ENCODE data around the gene CDA. TPM values are rescaled to one million over a fixed set of nuclear protein-coding genes. Genes with fewer than 3 reads are reported as not detected.

The CDA gene
- total and polyA plus RNA-seq, 10 of the 15 experiments (the other 5 are each of a cell fraction or from before 2014, with no cell fraction given): not detected

DNA sequence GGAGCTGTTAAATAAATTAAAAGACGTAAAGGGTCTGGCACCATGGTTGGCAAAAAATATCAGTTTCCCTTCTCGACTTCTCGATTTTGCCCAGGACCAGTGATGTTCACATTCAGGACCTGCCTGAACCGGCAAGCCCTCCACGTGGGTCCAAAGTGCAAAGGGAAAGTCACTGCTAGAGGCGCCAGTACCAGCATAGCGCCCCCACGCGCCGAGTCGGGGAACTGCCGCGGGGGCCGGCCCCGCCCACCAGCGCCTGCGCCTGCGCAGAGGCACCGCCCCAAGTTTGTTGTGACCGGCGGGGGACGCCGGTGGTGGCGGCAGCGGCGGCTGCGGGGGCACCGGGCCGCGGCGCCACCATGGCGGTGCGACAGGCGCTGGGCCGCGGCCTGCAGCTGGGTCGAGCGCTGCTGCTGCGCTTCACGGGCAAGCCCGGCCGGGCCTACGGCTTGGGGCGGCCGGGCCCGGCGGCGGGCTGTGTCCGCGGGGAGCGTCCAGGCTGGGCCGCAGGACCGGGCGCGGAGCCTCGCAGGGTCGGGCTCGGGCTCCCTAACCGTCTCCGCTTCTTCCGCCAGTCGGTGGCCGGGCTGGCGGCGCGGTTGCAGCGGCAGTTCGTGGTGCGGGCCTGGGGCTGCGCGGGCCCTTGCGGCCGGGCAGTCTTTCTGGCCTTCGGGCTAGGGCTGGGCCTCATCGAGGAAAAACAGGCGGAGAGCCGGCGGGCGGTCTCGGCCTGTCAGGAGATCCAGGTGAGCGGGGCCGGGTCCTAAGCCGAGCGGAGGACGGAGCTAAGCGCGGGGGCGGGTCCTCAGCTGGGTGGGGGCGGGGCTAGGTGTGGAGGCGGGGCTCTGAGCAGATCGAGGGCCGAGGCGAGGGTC is 44.5 kb downstream of the CDA start, which contains the start of gene PINK1 (continued):
- TF ChIP-seq BRCA1 (IDR thresholded peaks at IDR 0.05; ENCODE audit: low read depth, low read length): no peak
- no peak for TF ChIP-seq CBX3 (IDR thresholded peaks at IDR 0.05; ENCODE audit: borderline replicate concordance, low read depth)
- TF ChIP-seq KLF5 (IDR thresholded peaks at IDR 0.05; ENCODE audit: partially characterized antibody): peak; percentile 55
- TF ChIP-seq MTA3 (IDR thresholded peaks at IDR 0.05; ENCODE audit: borderline replicate concordance, low read length): no peak
- no peak for TF ChIP-seq FOS (IDR thresholded peaks at IDR 0.05; ENCODE audit: borderline replicate concordance, extremely low read depth, insufficient read length)
- TF ChIP-seq CREM (IDR thresholded peaks at IDR 0.05; ENCODE audit: low read depth): no peak
- no peak for TF ChIP-seq NR2C2 (IDR thresholded peaks at IDR 0.05; ENCODE audit: borderline replicate concordance, control insufficient read depth, insufficient read length, low read depth)
- no peak for TF ChIP-seq SIN3A (IDR thresholded peaks at IDR 0.05; ENCODE audit: low read depth, low read length)
- TF ChIP-seq, protein P1, sequence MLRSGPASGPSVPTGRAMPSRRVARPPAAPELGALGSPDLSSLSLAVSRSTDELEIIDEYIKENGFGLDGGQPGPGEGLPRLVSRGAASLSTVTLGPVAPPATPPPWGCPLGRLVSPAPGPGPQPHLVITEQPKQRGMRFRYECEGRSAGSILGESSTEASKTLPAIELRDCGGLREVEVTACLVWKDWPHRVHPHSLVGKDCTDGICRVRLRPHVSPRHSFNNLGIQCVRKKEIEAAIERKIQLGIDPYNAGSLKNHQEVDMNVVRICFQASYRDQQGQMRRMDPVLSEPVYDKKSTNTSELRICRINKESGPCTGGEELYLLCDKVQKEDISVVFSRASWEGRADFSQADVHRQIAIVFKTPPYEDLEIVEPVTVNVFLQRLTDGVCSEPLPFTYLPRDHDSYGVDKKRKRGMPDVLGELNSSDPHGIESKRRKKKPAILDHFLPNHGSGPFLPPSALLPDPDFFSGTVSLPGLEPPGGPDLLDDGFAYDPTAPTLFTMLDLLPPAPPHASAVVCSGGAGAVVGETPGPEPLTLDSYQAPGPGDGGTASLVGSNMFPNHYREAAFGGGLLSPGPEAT (IDR thresholded peaks at IDR 0.05; ENCODE audit: low read depth): no peak
- TF ChIP-seq, protein P2, sequence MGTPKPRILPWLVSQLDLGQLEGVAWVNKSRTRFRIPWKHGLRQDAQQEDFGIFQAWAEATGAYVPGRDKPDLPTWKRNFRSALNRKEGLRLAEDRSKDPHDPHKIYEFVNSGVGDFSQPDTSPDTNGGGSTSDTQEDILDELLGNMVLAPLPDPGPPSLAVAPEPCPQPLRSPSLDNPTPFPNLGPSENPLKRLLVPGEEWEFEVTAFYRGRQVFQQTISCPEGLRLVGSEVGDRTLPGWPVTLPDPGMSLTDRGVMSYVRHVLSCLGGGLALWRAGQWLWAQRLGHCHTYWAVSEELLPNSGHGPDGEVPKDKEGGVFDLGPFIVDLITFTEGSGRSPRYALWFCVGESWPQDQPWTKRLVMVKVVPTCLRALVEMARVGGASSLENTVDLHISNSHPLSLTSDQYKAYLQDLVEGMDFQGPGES (IDR thresholded peaks at IDR 0.05): no peak
- TF ChIP-seq RAD51 (IDR thresholded peaks at IDR 0.05): no peak
- TF ChIP-seq RFX5 (IDR thresholded peaks at IDR 0.05; ENCODE audit: low read depth, low read length): no peak
- TF ChIP-seq, protein P3, sequence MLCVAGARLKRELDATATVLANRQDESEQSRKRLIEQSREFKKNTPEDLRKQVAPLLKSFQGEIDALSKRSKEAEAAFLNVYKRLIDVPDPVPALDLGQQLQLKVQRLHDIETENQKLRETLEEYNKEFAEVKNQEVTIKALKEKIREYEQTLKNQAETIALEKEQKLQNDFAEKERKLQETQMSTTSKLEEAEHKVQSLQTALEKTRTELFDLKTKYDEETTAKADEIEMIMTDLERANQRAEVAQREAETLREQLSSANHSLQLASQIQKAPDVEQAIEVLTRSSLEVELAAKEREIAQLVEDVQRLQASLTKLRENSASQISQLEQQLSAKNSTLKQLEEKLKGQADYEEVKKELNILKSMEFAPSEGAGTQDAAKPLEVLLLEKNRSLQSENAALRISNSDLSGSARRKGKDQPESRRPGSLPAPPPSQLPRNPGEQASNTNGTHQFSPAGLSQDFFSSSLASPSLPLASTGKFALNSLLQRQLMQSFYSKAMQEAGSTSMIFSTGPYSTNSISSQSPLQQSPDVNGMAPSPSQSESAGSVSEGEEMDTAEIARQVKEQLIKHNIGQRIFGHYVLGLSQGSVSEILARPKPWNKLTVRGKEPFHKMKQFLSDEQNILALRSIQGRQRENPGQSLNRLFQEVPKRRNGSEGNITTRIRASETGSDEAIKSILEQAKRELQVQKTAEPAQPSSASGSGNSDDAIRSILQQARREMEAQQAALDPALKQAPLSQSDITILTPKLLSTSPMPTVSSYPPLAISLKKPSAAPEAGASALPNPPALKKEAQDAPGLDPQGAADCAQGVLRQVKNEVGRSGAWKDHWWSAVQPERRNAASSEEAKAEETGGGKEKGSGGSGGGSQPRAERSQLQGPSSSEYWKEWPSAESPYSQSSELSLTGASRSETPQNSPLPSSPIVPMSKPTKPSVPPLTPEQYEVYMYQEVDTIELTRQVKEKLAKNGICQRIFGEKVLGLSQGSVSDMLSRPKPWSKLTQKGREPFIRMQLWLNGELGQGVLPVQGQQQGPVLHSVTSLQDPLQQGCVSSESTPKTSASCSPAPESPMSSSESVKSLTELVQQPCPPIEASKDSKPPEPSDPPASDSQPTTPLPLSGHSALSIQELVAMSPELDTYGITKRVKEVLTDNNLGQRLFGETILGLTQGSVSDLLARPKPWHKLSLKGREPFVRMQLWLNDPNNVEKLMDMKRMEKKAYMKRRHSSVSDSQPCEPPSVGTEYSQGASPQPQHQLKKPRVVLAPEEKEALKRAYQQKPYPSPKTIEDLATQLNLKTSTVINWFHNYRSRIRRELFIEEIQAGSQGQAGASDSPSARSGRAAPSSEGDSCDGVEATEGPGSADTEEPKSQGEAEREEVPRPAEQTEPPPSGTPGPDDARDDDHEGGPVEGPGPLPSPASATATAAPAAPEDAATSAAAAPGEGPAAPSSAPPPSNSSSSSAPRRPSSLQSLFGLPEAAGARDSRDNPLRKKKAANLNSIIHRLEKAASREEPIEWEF (IDR thresholded peaks at IDR 0.05; ENCODE audit: insufficient replicate concordance, low read depth, low read length): no peak
- no peak for TF ChIP-seq CHD1 (IDR thresholded peaks at IDR 0.05; ENCODE audit: low read depth, low read length)
- no peak for TF ChIP-seq ZNF24 (IDR thresholded peaks at IDR 0.05)
- peak; percentile 76 for TF ChIP-seq IKZF1 (conservative IDR thresholded peaks at IDR 0.05)
- no peak for TF ChIP-seq EED (IDR thresholded peaks at IDR 0.05; ENCODE audit: low read depth)
- no peak for TF ChIP-seq CHD2 (IDR thresholded peaks at IDR 0.05; ENCODE audit: borderline replicate concordance, low read depth, low read length)
- 0 out of 2 replicates have a peak, but pooled peaks have one; percentile 82 for TF ChIP-seq RB1 (IDR thresholded peaks at IDR 0.05; ENCODE audit: borderline replicate concordance)
- TF ChIP-seq, protein P4, sequence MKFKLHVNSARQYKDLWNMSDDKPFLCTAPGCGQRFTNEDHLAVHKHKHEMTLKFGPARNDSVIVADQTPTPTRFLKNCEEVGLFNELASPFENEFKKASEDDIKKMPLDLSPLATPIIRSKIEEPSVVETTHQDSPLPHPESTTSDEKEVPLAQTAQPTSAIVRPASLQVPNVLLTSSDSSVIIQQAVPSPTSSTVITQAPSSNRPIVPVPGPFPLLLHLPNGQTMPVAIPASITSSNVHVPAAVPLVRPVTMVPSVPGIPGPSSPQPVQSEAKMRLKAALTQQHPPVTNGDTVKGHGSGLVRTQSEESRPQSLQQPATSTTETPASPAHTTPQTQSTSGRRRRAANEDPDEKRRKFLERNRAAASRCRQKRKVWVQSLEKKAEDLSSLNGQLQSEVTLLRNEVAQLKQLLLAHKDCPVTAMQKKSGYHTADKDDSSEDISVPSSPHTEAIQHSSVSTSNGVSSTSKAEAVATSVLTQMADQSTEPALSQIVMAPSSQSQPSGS (IDR thresholded peaks at IDR 0.05; ENCODE audit: low read length): no peak
- no peak for TF ChIP-seq ZNF207 (IDR thresholded peaks at IDR 0.05; ENCODE audit: borderline replicate concordance)
